Neural progenitor cell (in vitro differentiated cells): ENCODE data around the gene KCTD2. TPM values are rescaled to one million over a fixed set of nuclear protein-coding genes. Genes with fewer than 3 reads are reported as not detected.

ENCODE experiments used
- DNase-seq: peaks from one replicate; pipeline ENCODE4 v3.0.0-alpha.2; 2016; ENCODE audit warnings: low spot score
- H2AFZ ChIP-seq: fragments of 200-600 bp; sonication (generic); replicated peaks from 2 replicates; pipeline ENCODE4 v1.6.1; 2016; ENCODE audit warnings: antibody characterized with exemption
- H3F3A ChIP-seq: fragments of 200-600 bp; sonication (generic); 2 replicates; pipeline ENCODE4 v1.6.1; 2016; ENCODE audit warnings: antibody characterized with exemption, low read depth
- H3K27ac ChIP-seq: fragments of 200-600 bp; sonication (generic); 2 replicates; pipeline ENCODE4 v1.5.1; 2016; ENCODE audit warnings: mild to moderate bottlenecking
- H3K27me3 ChIP-seq: fragments of 200-600 bp; sonication (generic); 2 replicates; pipeline ENCODE4 v1.6.1; 2016; ENCODE audit warnings: mild to moderate bottlenecking, moderate library complexity
- H3K36me3 ChIP-seq: fragments of 200-600 bp; sonication (generic); 2 replicates; pipeline ENCODE4 v1.5.1; 2016
- H3K4me1 ChIP-seq: fragments of 200-600 bp; sonication (generic); 2 replicates; pipeline ENCODE4 v1.6.1; 2016; ENCODE audit warnings: mixed run types
- H3K4me2 ChIP-seq: fragments of 200-600 bp; sonication (generic); 2 replicates; pipeline ENCODE4 v1.6.1; 2016
- H3K4me3 ChIP-seq: fragments of 200-600 bp; sonication (generic); 2 replicates; pipeline ENCODE4 v1.5.1; 2016
- H3K79me2 ChIP-seq: fragments of 200-600 bp; sonication (generic); 2 replicates; pipeline ENCODE4 v1.6.1; 2016; ENCODE audit warnings: low read depth
- H3K9ac ChIP-seq: fragments of 200-600 bp; sonication (generic); 2 replicates; pipeline ENCODE4 v1.6.1; 2016
- H3K9me3 ChIP-seq: fragments of 200-600 bp; sonication (generic); 2 replicates; pipeline ENCODE4 v1.5.1; 2016; ENCODE audit warnings: low read depth
- H4K20me1 ChIP-seq: fragments of 200-600 bp; sonication (generic); 2 replicates; pipeline ENCODE4 v1.6.1; 2016; ENCODE audit warnings: low read depth
- H3K27ac Mint-ChIP-seq: 3 replicates; pipeline ENCODE4 v1.8.0; 2021; ENCODE audit warnings: mixed read lengths
- H3K27me3 Mint-ChIP-seq: 2 replicates; pipeline ENCODE4 v1.8.0; 2022; ENCODE audit warnings: low read depth, mild to moderate bottlenecking, inconsistent platforms, moderate library complexity, mixed read lengths; ENCODE audit not compliant: insufficient read depth
- H3K36me3 Mint-ChIP-seq: 3 replicates; pipeline ENCODE4 v1.8.0; 2021; ENCODE audit warnings: mixed read lengths
- H3K4me1 Mint-ChIP-seq: 3 replicates; pipeline ENCODE4 v1.8.0; 2021; ENCODE audit warnings: mixed read lengths
- H3K4me3 Mint-ChIP-seq: 3 replicates; pipeline ENCODE4 v1.8.0; 2021; ENCODE audit warnings: mild to moderate bottlenecking, moderate library complexity, mixed read lengths
- H3K9me3 Mint-ChIP-seq: 3 replicates; pipeline ENCODE4 v1.8.0; 2020; ENCODE audit warnings: mixed read lengths
- CTCF ChIP-seq: fragments of 200-600 bp; sonication (generic); IDR thresholded peaks from 2 replicates; pipeline ENCODE4 v1.5.1; 2017; ENCODE audit warnings: antibody characterized with exemption, mild to moderate bottlenecking
- EZH2 ChIP-seq: fragments of 200-600 bp; sonication (generic); IDR thresholded peaks from 2 replicates; pipeline ENCODE4 v1.6.1; 2017; ENCODE audit warnings: antibody characterized with exemption, mild to moderate bottlenecking, moderate library complexity
- EZH2phosphoT487 ChIP-seq: fragments of 200-600 bp; sonication (generic); IDR thresholded peaks from 2 replicates; pipeline ENCODE4 v1.6.1; 2017; ENCODE audit warnings: antibody characterized with exemption
- total RNA-seq: library from RNA; depleted of rRNA; stranded (reverse); fragments of >200 nt; gene quantifications from 2 replicates; pipeline ENCODE4 v1.2.3, GENCODE V29; 2015; ENCODE audit warnings: low replicate concordance

KCTD2 gene
- total RNA-seq, 1 donor from 2014 or later: 28.9 TPM

- no peak overlapping the region for H2AFZ ChIP-seq
- H3K9me3 ChIP-seq: no peaks in the 10 kb centered on the region
- no peaks in the 10 kb centered on the region for H4K20me1 ChIP-seq
- TF ChIP-seq EZH2 (no peak), EZH2phosphoT487 (no peak), CTCF (no peak)
- no peak overlapping the region for H3K4me2 ChIP-seq
- H3K27me3 ChIP-seq: no peaks in the 10 kb centered on the region
- no peaks in the 10 kb centered on the region for H3K9me3 Mint-ChIP-seq
- H3F3A ChIP-seq: no peaks in the 10 kb centered on the region
- H3K27me3 Mint-ChIP-seq: peaks cover 6% of the 10 kb centered on the region
- peaks cover 1% of the 10 kb centered on the region for H3K4me1 Mint-ChIP-seq
- H3K4me3 ChIP-seq: no peak overlapping the region
- no peaks in the 10 kb centered on the region for H3K36me3 Mint-ChIP-seq
- no peaks in the 10 kb centered on the region for H3K36me3 ChIP-seq
- no peak overlapping the region for H3K9ac ChIP-seq
- DNase-seq: no peak
- no peak overlapping the region for H3K4me3 Mint-ChIP-seq
- H3K27ac Mint-ChIP-seq: no peak overlapping the region
- H3K27ac ChIP-seq: no peak overlapping the region
- H3K79me2 ChIP-seq: no peaks in the 10 kb centered on the region
- no peaks in the 10 kb centered on the region for H3K4me1 ChIP-seq
Measured at GRCh38 chr17:75097865-75098264, 50.8 kb downstream of the KCTD2 start.

GRCh38 chr17:75098861-75099260 is 51.8 kb downstream of the KCTD2 start:
- Histone ChIP-seq H3K27me3 (no peaks in the 10 kb centered on the region), H3K9me3 (no peaks in the 10 kb centered on the region), H4K20me1 (no peaks in the 10 kb centered on the region), H3K79me2 (no peaks in the 10 kb centered on the region), H3K9ac (no peak overlapping the region), H3K4me1 (no peaks in the 10 kb centered on the region), H3F3A (no peaks in the 10 kb centered on the region), H3K36me3 (no peaks in the 10 kb centered on the region), H3K4me3 (no peak overlapping the region), H3K4me2 (no peak overlapping the region), H3K27ac (no peak overlapping the region), H2AFZ (no peak overlapping the region)
- H3K27me3 Mint-ChIP-seq: peaks cover 6% of the 10 kb centered on the region
- no peak for DNase-seq
- H3K27ac Mint-ChIP-seq: no peak overlapping the region
- TF ChIP-seq CTCF (no peak), EZH2 (no peak), EZH2phosphoT487 (no peak)
- H3K9me3 Mint-ChIP-seq: no peaks in the 10 kb centered on the region
- H3K4me1 Mint-ChIP-seq: no peaks in the 10 kb centered on the region
- no peaks in the 10 kb centered on the region for H3K36me3 Mint-ChIP-seq
- H3K4me3 Mint-ChIP-seq: no peak overlapping the region

GRCh38 chr17:75099881-75100595 is 53.0 kb downstream of the KCTD2 start:
- Histone ChIP-seq H3K4me2 (no peak overlapping the region), H3K4me3 (no peak overlapping the region), H3K9me3 (no peaks in the 10 kb centered on the region), H3K4me1 (no peaks in the 10 kb centered on the region), H3F3A (no peaks in the 10 kb centered on the region), H3K79me2 (no peaks in the 10 kb centered on the region), H2AFZ (no peak overlapping the region), H3K27ac (no peak overlapping the region), H3K9ac (no peak overlapping the region), H3K36me3 (no peaks in the 10 kb centered on the region), H4K20me1 (no peaks in the 10 kb centered on the region), H3K27me3 (no peaks in the 10 kb centered on the region)
- TF ChIP-seq CTCF: no peak
- no peak for TF ChIP-seq EZH2phosphoT487
- no peak for TF ChIP-seq EZH2
- H3K36me3 Mint-ChIP-seq: no peaks in the 10 kb centered on the region
- no peak for DNase-seq
- H3K4me1 Mint-ChIP-seq: no peaks in the 10 kb centered on the region
- peak overlapping the region; percentile 38 for H3K4me3 Mint-ChIP-seq
- H3K27me3 Mint-ChIP-seq: peaks cover 8% of the 10 kb centered on the region
- H3K9me3 Mint-ChIP-seq: no peaks in the 10 kb centered on the region
- no peak overlapping the region for H3K27ac Mint-ChIP-seq
